GM23248 (cell line): Measurements from ENCODE around the gene ZNF474.

Experiments
- EZH2 ChIP-seq: fragments of 200-600 bp; sonication (generic); IDR thresholded peaks from 2 replicates; pipeline ENCODE4 v1.6.1; 2018; ENCODE audit warnings: antibody characterized with exemption, mild to moderate bottlenecking; ENCODE audit not compliant: insufficient read depth, poor library complexity, severe bottlenecking
- EZH2phosphoT487 ChIP-seq: fragments of 200-600 bp; sonication (generic); IDR thresholded peaks from 2 replicates; pipeline ENCODE4 v1.6.1; 2018; ENCODE audit warnings: antibody characterized with exemption, moderate library complexity, mild to moderate bottlenecking, low read depth; ENCODE audit not compliant: insufficient read depth

GRCh38 chr5:122153230-122153629, 23.9 kb downstream of the ZNF474 start:
- TF ChIP-seq EZH2, result no peak
- no peak for TF ChIP-seq EZH2phosphoT487
